ENCODE data around the gene PARM1. TPM values are rescaled to one million over a fixed set of nuclear protein-coding genes. Genes with fewer than 3 reads are reported as not detected.

PARM1 gene
- total RNA-seq, 4 donors from 2014 or later, result 12.9 to 25.7 (median 24.1) TPM

GRCh38 chr4:74891037-74891436, 41.9 kb upstream of the PARM1 start:
- no peaks in the 10 kb centered on the region for H3K9me3 ChIP-seq
- H3K4me1 ChIP-seq, result peaks cover 0 to 6% (median 4%) of the 10 kb centered on the region in 4 donors
- intact Hi-C loops (cut with DNase I), result no loop called here
- DNase-seq (ENCODE audit: extremely low spot score), result no peak
- 88% methylated on average over 1 of the region's 1 CpG for WGBS
- H3K27ac ChIP-seq (replicated peaks in 1 of 4), result no peak overlapping the region
- no peaks in the 10 kb centered on the region for H3K36me3 ChIP-seq
- H3K4me3 ChIP-seq, result no peak overlapping the region
- no peak for TF ChIP-seq CTCF (IDR thresholded peaks at IDR 0.05)
- no peak for TF ChIP-seq EP300 (IDR thresholded peaks at IDR 0.05)
- TF ChIP-seq POLR2A (IDR thresholded peaks at IDR 0.05; ENCODE audit: low read depth), result no peak
- no peak for TF ChIP-seq POLR2AphosphoS5 (IDR thresholded peaks at IDR 0.05)
- H3K27me3 ChIP-seq, result no peaks in the 10 kb centered on the region

GRCh38 chr4:74893171-74893570, 39.7 kb upstream of the PARM1 start:
- intact Hi-C loops (cut with DNase I), result no loop called here
- WGBS, result 36% methylated on average over 4 of the region's 4 CpGs
- no peaks in the 10 kb centered on the region for H3K27me3 ChIP-seq
- H3K4me1 ChIP-seq, result peaks cover 0 to 6% (median 4%) of the 10 kb centered on the region in 4 donors
- DNase-seq (ENCODE audit: extremely low spot score), result no peak
- no peaks in the 10 kb centered on the region for H3K36me3 ChIP-seq
- no peak overlapping the region for H3K27ac ChIP-seq (replicated peaks in 1 of 4)
- no peaks in the 10 kb centered on the region for H3K9me3 ChIP-seq
- H3K4me3 ChIP-seq, result peak overlapping the region; percentile 25 to 47 (median 39)
- TF ChIP-seq POLR2AphosphoS5 (IDR thresholded peaks at IDR 0.05), result no peak
- TF ChIP-seq CTCF (IDR thresholded peaks at IDR 0.05), result no peak
- TF ChIP-seq POLR2A (IDR thresholded peaks at IDR 0.05; ENCODE audit: low read depth), result no peak

- no peak for TF ChIP-seq CTCF (IDR thresholded peaks at IDR 0.05)
- TF ChIP-seq POLR2A (IDR thresholded peaks at IDR 0.05; ENCODE audit: low read depth), result no peak
- no peak for TF ChIP-seq EP300 (IDR thresholded peaks at IDR 0.05)
- no peak for TF ChIP-seq POLR2AphosphoS5 (IDR thresholded peaks at IDR 0.05)
- H3K9me3 ChIP-seq, result no peaks in the 10 kb centered on the region
- 82% methylated on average over 3 of the region's 3 CpGs for whole genome bisulfite sequencing
- DNase-seq (ENCODE audit: extremely low spot score), result no peak
- H3K27ac ChIP-seq (replicated peaks in 1 of 4), result no peak overlapping the region
- no peak overlapping the region for H3K4me3 ChIP-seq
- peaks cover 0 to 6% (median 4%) of the 10 kb centered on the region in 4 donors for H3K4me1 ChIP-seq
- no peaks in the 10 kb centered on the region for H3K36me3 ChIP-seq
- H3K27me3 ChIP-seq, result no peaks in the 10 kb centered on the region
- intact Hi-C loops (cut with DNase I), result no loop called here
Measured at GRCh38 chr4:74896595-74896994, 36.3 kb upstream of the PARM1 start.

- 71% methylated on average over 2 of the region's 2 CpGs for WGBS
- DNase-seq (ENCODE audit: extremely low spot score), result no peak
- TF ChIP-seq EP300 (IDR thresholded peaks at IDR 0.05) (no peak), POLR2AphosphoS5 (IDR thresholded peaks at IDR 0.05) (no peak), CTCF (IDR thresholded peaks at IDR 0.05) (no peak), POLR2A (IDR thresholded peaks at IDR 0.05; ENCODE audit: low read depth) (no peak)
- intact Hi-C loops (cut with DNase I), result no loop called here
- no peak overlapping the region for H3K27ac ChIP-seq (replicated peaks in 1 of 4)
- H3K4me3 ChIP-seq, result no peak overlapping the region
- no peaks in the 10 kb centered on the region for H3K9me3 ChIP-seq
- H3K27me3 ChIP-seq, result no peaks in the 10 kb centered on the region
- no peaks in the 10 kb centered on the region for H3K36me3 ChIP-seq
- H3K4me1 ChIP-seq, result peaks cover 0 to 6% (median 4%) of the 10 kb centered on the region in 4 donors
Measured at GRCh38 chr4:74897386-74897785, 35.5 kb upstream of the PARM1 start.

- no peak overlapping the region for H3K4me3 ChIP-seq
- whole genome bisulfite sequencing, result 88% methylated on average over 2 of the region's 2 CpGs
Measured at GRCh38 chr4:74900862-74901261, 32.1 kb upstream of the PARM1 start.

More at GRCh38 chr4:74900862-74901261, 32.1 kb upstream of the PARM1 start:
- intact Hi-C loops (cut with DNase I), result no loop called here
- Histone ChIP-seq H3K36me3 (no peaks in the 10 kb centered on the region), H3K9me3 (no peaks in the 10 kb centered on the region), H3K27me3 (no peaks in the 10 kb centered on the region), H3K27ac (replicated peaks in 1 of 4) (no peak overlapping the region), H3K4me1 (no peaks in the 10 kb centered on the region)
- no peak for DNase-seq (ENCODE audit: extremely low spot score)
- no peak for TF ChIP-seq POLR2AphosphoS5 (IDR thresholded peaks at IDR 0.05)
- no peak for TF ChIP-seq POLR2A (IDR thresholded peaks at IDR 0.05; ENCODE audit: low read depth)
- no peak for TF ChIP-seq CTCF (IDR thresholded peaks at IDR 0.05)
- TF ChIP-seq EP300 (IDR thresholded peaks at IDR 0.05), result no peak

All from esophagus muscularis mucosa (tissue), 4 donors.